ENCODE data around the gene GAN.

GAN gene

GRCh38 chr16:81293909-81294802 is 20.6 kb upstream of the GAN start:
- DNase-seq, result no peak
- in situ Hi-C loops (cut with HindIII; ENCODE audit: low pct_ligation_motif_present, low pct_unique_long_range_greater_than_20kb, low sequenced_read_pairs), result no loop called here

- in situ Hi-C loops (cut with HindIII; ENCODE audit: low pct_ligation_motif_present, low pct_unique_long_range_greater_than_20kb, low sequenced_read_pairs), result no loop called here
- no peak for DNase-seq
Observed at GRCh38 chr16:81296631-81297030, 18.1 kb upstream of the GAN start.

DNA sequence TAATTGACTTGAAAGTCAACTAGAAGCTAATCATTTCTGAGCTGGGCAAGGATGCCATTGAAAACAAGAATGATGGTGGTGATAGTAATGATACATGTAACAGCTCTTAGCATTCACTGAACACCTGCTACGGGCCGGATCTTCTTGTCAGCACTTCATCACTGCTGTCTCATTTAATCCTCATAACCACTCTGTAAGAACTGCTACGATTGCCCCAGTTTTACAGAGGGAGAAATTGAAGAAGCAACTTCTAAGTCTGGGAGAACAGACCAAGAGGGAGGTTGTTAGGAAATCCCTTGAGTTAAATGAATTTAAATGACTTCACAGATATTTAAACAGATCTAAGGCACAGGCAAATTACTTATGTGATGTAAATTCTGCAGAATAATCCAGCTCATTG is 7.0 kb upstream of the GAN start:
- no peak for DNase-seq
- in situ Hi-C loops (cut with HindIII; ENCODE audit: low pct_ligation_motif_present, low pct_unique_long_range_greater_than_20kb, low sequenced_read_pairs), result no loop called here

DNA sequence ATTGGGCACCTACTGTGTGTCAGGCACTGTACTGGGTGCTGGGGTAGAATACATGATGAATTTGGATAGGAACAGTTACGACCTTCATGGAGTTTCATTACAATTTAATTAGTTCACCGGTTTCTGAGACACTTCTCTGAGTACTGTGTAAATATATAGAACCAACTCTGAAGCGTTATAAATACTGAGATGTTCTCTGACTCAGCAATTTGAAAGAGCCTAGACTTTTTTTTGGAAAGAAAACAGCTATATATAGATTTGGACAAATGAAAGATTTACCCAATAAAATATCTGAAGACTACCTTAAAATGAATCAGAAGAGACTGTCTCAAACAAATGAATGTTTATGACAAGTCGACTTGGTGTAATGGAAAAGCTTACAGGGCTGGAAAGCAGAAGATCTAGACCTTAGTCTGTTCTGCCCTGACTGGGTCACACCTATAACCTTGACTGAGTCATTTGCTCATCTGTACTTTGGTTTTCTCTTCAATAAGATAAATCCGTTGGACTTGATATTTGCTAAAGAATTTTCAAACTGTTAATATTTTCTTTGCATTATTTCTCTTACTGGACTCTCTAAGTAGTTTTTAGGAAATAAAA is 4.6 kb upstream of the GAN start:
- in situ Hi-C loops (cut with HindIII; ENCODE audit: low pct_ligation_motif_present, low pct_unique_long_range_greater_than_20kb, low sequenced_read_pairs), result no loop called here

GRCh38 chr16:81311762-81312161 is 3.0 kb upstream of the GAN start:
- DNase-seq, result no peak
- in situ Hi-C loops (cut with HindIII; ENCODE audit: low pct_ligation_motif_present, low pct_unique_long_range_greater_than_20kb, low sequenced_read_pairs), result no loop called here

More for the DNA sequence above, 4.6 kb upstream of the GAN start:
- DNase-seq, result no peak

GRCh38 chr16:81313701-81314602 is 810 bp upstream of the GAN start:
- in situ Hi-C loops (cut with HindIII; ENCODE audit: low pct_ligation_motif_present, low pct_unique_long_range_greater_than_20kb, low sequenced_read_pairs), result no loop called here
- DNase-seq, result no peak

DNA sequence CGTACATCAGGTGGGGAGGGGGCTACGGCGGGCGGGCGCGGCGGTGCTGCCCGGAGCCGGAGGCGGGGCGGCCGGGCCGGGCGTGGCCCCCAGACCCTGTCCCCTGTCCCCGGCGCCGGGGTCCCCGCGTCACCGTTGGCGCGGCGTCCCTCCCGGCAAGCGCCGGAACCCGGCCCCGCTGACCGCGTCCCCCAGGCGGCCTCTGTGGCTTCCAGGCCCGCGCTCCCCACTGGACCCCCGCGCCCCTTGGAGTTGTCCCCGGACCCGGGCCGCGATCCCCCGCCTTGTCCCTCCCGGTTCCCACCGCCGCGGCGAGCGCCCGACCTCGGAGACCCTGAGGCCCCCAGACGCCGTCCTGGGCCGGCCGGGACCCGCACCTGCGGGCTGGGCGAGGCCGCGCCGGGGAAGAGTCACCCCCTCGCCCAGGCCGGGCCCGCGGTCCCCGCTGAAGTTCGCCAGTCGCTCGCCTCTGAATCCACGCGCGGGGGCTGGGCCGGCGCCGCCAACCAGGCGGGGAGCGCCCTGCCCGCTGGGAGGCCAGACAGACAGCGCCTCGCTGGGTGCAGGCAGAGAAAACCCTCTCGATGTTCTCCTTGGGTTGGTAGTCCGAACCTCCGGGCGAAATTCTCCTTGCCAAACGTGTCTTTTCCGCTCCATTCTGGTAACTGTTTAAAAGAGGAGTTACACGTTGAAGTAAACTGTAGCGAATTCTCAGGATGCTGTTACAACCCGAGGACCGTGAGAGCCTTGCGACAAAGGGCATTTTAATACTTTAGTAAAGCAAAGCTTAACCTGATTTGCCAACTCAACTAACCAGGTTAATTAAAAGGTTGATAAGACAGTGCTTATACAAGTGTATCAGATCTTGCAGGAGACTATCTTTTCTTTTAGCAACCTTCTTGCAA is 761 bp downstream of the GAN start:
- peak; percentile 68 for DNase-seq
- in situ Hi-C loops (cut with HindIII; ENCODE audit: low pct_ligation_motif_present, low pct_unique_long_range_greater_than_20kb, low sequenced_read_pairs), result no loop called here

DNA sequence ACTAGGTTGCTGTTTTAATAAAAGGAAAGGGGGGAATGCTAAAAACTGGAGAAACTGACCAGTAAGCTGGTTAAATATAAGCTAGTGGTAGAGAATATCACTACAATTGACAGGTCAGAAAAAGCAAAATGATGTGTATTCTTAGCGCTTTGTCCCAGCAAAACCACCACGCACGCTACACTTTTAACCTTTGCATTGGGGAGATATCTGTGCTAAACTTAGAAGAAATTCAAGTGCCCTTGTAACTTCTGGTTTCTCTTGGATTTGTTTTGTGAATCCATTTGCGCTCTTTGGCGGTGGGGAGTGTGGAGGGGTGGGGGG is 1.4 kb downstream of the GAN start:
- in situ Hi-C loops (cut with HindIII; ENCODE audit: low pct_ligation_motif_present, low pct_unique_long_range_greater_than_20kb, low sequenced_read_pairs), result no loop called here
- peak; percentile 17 for DNase-seq

DNA sequence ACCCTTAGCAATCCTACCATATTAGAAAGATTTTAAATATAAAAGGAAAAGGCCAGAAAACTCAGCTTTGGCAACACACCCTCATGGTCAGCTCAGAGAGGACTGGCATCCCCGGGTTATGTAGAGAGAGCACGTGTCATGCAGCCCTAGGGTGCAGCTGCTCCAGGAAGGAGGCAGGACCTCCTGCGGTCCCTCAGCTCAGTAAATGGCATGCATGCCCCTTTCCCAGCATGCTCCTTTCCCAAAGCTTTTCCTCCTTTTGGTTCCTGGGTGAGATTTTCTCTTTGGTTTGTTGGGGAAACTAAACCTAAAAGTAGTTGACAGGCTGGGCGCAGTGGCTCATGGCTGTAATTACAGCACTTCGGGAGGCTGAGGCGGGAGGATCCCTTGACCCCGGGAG is 3.9 kb downstream of the GAN start:
- DNase-seq, result peak; percentile 71
- in situ Hi-C loops (cut with HindIII; ENCODE audit: low pct_ligation_motif_present, low pct_unique_long_range_greater_than_20kb, low sequenced_read_pairs), result no loop called here

DNA sequence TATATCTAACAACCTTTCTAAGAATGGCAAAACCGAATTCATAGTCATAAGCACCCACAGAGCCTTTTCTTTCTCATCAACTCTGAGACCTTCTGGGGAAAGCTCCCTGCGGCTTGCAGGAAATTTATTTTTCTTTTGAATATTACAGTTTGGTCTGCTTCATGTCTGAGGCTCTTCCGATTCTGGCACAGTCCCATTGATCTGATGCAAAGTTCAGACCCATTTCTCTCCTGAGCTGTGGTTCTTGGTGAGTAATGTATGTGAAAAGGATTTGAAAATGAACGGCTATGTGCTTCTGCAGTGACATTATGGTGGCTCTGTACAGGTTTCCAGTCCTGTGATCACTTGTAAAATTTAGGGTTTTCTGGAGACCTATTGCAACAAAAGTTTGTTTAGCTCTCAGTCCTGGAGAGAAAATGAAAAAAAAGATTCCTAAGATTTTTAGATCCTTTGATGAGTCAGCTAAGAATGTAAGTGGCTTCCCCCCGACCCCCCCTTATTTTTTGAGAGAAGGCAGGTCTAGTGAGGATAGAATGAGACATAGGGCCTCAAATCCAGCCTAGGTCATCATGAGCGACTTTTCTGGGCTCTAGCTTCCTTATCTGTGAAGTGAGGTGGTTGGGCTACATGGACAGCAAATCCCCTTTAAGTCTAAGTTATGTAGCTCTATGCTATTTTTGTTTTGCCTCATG is 4.6 kb downstream of the GAN start:
- in situ Hi-C loops (cut with HindIII; ENCODE audit: low pct_ligation_motif_present, low pct_unique_long_range_greater_than_20kb, low sequenced_read_pairs), result no loop called here

DNA sequence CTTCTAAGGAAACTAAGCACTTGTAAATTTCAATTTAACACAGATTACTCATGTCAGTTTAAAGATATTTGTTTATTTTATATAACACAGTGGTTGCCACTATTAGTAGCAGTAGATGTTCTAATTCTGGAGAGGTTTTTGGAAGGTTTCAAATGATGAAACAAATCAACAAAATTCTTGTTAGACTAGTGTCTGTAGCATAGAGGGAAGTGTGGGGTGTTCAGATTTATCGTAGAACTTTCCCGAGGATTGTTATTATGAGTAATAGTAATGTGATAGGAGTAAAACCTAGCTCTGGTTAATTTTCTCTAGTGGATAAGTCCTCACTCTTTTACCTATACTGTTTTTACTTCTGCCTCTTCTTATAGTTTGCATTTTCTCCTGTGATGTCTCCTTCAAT is 6.3 kb downstream of the GAN start:
- in situ Hi-C loops (cut with HindIII; ENCODE audit: low pct_ligation_motif_present, low pct_unique_long_range_greater_than_20kb, low sequenced_read_pairs), result no loop called here
- DNase-seq, result no peak

More for the DNA sequence above, 4.6 kb downstream of the GAN start:
- DNase-seq, result peak; percentile 92

- no peak for DNase-seq
Observed at GRCh38 chr16:81321536-81321935, 6.8 kb downstream of the GAN start.

GRCh38 chr16:81324808-81325207 is 10.0 kb downstream of the GAN start:
- no peak for DNase-seq
- in situ Hi-C loops (cut with HindIII; ENCODE audit: low pct_ligation_motif_present, low pct_unique_long_range_greater_than_20kb, low sequenced_read_pairs), result no loop called here

More at GRCh38 chr16:81321536-81321935, 6.8 kb downstream of the GAN start:
- in situ Hi-C loops (cut with HindIII; ENCODE audit: low pct_ligation_motif_present, low pct_unique_long_range_greater_than_20kb, low sequenced_read_pairs), result no loop called here

GRCh38 chr16:81327011-81327410 is 12.2 kb downstream of the GAN start:
- in situ Hi-C loops (cut with HindIII; ENCODE audit: low pct_ligation_motif_present, low pct_unique_long_range_greater_than_20kb, low sequenced_read_pairs), result no loop called here
- no peak for DNase-seq

DNA sequence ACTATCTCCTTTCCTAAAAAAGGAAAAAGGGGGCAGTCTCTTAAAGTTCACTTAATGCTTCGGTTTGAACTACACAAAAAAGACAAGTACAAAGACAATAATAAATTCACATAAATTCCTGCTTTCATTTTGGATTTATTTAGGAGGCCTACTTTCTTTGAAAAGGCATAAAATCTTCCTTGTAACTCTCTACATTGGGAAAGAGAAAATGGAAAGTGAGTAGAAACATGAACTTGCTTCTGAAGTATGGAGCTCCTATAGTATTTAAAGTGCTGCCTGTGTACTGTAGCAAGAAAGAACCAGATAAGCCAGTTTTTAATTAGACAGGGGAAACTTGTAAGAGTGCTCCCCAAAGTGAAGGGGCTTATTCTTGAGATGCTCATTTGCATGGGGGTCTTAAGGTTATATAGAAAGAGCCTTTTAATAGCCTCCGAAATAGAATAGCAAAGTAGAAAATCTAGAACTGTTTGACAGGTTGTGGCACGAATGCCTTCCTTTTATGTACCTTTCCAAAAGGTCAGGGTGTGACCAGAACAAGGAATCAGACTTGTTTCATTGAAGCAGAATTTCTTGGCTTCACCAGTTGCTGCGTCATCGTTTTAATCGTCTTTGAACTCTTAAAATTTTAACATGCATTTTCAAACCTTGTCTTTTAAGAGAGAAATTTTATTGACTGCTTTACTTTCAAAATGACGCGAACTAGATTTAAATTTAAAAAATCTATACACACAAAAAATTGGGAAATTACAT is 12.9 kb downstream of the GAN start:
- DNase-seq, result no peak
- in situ Hi-C loops (cut with HindIII; ENCODE audit: low pct_ligation_motif_present, low pct_unique_long_range_greater_than_20kb, low sequenced_read_pairs), result no loop called here

DNA sequence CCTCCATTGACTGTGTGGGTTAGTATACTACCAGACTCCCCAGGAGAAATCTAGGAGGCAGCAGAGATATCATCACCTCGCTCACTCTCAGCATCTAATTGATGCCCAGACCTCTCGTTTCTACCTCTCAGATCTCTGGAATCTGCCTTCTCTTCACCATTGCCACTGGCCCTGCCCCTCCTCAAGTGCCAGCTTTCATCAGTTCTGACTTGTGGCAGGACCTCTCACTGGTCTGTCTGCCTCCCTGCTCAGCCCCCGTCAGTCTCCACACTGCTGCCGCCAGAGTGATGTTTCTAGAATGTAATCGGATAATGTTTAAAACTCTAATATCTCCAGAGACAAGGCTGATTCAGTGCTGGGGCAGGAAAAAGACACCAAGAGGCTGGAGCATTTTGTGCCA is 15.2 kb downstream of the GAN start:
- no peak for DNase-seq
- in situ Hi-C loops (cut with HindIII; ENCODE audit: low pct_ligation_motif_present, low pct_unique_long_range_greater_than_20kb, low sequenced_read_pairs), result no loop called here

DNA sequence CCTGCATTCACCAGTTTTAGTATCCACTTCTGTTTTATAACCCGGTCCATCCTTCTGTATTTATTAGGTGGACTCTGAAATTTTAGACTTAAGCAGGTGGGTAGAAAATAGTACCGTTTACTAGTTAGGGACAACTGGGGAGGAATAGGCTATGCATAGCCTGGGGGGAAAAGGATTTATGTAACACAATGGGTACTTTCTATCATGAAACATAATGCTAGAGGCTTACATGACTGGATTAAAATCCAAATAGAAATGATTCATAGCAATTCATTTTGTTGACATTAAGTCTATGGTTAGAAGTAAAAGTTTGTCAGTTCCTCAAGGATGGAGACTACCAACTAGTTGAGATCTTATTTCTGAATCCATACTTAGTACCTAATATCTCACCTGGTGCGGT is 18.6 kb downstream of the GAN start:
- in situ Hi-C loops (cut with HindIII; ENCODE audit: low pct_ligation_motif_present, low pct_unique_long_range_greater_than_20kb, low sequenced_read_pairs), result no loop called here
- DNase-seq, result no peak
